ENCODE data around the gene BMI1. TPM values are rescaled to one million over a fixed set of nuclear protein-coding genes. Genes with fewer than 3 reads are reported as not detected.
"Not testable (repeated sequence)": the region's sequence is repeated elsewhere in the genome, so short reads cannot be mapped to it uniquely, and the experiment has no call there.

BMI1 gene
- total RNA-seq, 4 donors from 2014 or later = 16.7 to 37.6 (median 28.3) TPM

DNA sequence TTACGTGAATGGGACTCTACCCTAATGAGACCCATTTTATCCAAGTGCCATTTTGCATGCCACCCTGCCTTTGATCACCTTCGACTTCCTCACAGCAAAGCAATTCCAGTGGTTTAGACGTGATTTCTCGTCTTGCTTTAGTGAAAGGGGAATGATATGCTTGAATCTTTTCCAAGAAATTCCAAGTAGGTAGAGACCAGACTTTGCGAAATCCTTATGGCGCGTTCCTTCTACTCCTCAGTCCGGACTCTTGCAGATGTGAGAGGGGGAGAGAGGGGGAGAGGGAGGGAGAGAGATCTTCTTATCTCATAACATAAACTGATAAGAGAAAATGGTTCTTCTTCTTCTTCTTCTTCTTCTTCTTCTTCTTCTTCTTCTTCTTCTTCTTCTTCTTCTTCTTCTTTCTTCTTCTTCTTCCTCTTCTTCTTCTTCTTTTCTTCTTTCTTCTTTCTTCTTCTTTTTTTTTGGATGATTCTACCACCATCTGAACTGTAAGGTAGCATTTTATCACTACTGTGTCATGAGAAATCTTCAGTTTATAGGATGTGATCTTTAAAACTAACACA, 25.3 kb downstream of the BMI1 start:
- intact Hi-C loops (cut with DNase I; ENCODE audit: low total_unique reads) = no loop called here
- H3K4me3 ChIP-seq (ENCODE audit: low read depth, poor library complexity, severe bottlenecking) = no peak overlapping the region
- 34 to 38% methylated on average over 8 of the region's 8 CpGs for WGBS, 2 donors

DNA sequence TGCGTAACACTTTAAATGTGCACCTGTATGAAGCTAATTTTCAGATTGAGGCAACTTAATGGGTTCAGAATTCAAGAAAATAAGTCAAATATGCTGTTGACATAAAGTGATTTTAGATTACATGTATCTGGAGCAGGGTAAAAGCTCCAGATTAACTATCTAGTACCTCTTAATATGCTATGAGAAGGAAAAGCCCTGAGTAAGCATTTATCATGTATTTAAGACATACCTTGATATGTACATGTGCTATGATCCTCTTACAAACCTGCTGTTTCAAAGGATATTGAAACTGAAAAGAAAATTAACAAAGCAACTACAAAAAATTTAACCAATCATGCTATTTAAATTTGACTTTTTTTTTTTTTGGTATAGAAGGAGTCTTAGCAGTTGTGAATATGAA, 28.9 kb downstream of the BMI1 start:
- H3K4me3 ChIP-seq (ENCODE audit: low read depth, poor library complexity, severe bottlenecking) = no peak overlapping the region
- DNase-seq (ENCODE audit: low spot score in 2 of 2) = no peak
- 98 to 100% methylated on average over 1 of the region's 1 CpG for WGBS, 2 donors
- no peak for TF ChIP-seq POLR2A (IDR thresholded peaks at IDR 0.05)
- TF ChIP-seq, protein P1, sequence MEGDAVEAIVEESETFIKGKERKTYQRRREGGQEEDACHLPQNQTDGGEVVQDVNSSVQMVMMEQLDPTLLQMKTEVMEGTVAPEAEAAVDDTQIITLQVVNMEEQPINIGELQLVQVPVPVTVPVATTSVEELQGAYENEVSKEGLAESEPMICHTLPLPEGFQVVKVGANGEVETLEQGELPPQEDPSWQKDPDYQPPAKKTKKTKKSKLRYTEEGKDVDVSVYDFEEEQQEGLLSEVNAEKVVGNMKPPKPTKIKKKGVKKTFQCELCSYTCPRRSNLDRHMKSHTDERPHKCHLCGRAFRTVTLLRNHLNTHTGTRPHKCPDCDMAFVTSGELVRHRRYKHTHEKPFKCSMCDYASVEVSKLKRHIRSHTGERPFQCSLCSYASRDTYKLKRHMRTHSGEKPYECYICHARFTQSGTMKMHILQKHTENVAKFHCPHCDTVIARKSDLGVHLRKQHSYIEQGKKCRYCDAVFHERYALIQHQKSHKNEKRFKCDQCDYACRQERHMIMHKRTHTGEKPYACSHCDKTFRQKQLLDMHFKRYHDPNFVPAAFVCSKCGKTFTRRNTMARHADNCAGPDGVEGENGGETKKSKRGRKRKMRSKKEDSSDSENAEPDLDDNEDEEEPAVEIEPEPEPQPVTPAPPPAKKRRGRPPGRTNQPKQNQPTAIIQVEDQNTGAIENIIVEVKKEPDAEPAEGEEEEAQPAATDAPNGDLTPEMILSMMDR (IDR thresholded peaks at IDR 0.05) = no peak
- intact Hi-C loops (cut with DNase I; ENCODE audit: low total_unique reads) = no loop called here

More for the DNA sequence above, 25.3 kb downstream of the BMI1 start:
- no peak for DNase-seq (ENCODE audit: low spot score in 2 of 2)
- TF ChIP-seq, protein P1 (IDR thresholded peaks at IDR 0.05) = no peak

DNA sequence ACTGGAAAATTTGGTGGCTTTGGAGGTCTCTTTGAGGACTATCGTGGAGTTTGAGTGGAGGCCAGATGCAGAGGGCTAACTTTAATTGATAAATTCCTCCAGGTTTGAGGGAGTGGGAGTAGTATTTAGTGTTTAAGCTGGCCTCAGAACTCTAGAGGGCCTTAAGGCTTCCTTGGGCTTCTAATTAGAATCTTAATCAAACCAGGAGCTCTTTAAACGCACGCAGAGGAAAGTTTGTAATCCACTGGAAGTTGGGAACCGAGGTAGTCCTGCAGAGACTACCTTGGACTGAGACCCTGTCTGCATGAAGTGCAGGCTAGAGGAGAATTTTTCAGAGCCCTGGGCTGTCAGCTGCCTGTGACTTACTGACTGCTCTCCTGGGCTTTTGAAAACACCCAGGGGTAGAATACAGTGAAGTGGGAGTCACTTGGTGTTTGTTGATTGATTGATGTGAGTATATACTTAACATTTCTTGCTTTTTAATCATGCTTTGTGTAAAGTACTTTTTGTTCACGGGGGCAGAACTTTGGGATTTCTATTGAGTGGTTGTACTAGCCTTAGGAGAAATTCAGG, 30.3 kb downstream of the BMI1 start:
- TF ChIP-seq, protein P1 (IDR thresholded peaks at IDR 0.05) = no peak
- no peak for TF ChIP-seq POLR2A (IDR thresholded peaks at IDR 0.05)
- 91 to 95% methylated on average over 5 of the region's 5 CpGs for WGBS, 2 donors
- intact Hi-C loops (cut with DNase I; ENCODE audit: low total_unique reads) = no loop called here
- no peak for DNase-seq (ENCODE audit: low spot score in 2 of 2)
- no peak overlapping the region for H3K4me3 ChIP-seq (ENCODE audit: low read depth, poor library complexity, severe bottlenecking)

DNA sequence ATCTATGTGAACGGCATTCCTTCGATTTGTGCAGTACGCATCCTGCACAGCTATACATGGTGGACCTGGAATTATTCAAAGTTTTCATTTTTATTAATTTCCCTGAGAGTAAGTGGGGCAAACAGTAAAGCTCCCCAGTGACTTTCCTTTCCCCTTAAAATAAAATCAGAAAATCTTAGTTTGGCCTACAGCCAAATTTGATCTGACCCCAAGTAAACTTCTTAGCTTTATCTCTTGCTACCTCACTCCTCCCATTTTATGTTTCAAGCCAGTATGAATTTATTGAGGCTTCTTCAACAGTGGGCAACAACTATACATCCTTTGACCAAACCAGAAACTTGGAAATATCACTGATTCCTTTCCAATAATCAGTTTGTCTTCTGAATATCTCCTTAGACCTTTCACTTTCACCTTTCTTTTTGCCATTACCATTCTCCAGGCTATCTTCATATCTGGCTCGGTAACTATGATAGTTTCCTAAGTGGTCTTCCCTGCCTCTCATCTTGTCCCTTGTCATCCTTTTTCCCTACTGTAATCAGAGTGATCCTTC, 35.5 kb downstream of the BMI1 start:
- intact Hi-C loops (cut with DNase I; ENCODE audit: low total_unique reads) = no loop called here
- TF ChIP-seq, protein P1 (IDR thresholded peaks at IDR 0.05) = no peak
- TF ChIP-seq POLR2A (IDR thresholded peaks at IDR 0.05) = no peak
- H3K4me3 ChIP-seq (ENCODE audit: low read depth, poor library complexity, severe bottlenecking) = no peak overlapping the region
- WGBS, 2 donors = 88 to 94% methylated on average over 4 of the region's 4 CpGs
- no peak for DNase-seq (ENCODE audit: low spot score in 2 of 2)

DNA sequence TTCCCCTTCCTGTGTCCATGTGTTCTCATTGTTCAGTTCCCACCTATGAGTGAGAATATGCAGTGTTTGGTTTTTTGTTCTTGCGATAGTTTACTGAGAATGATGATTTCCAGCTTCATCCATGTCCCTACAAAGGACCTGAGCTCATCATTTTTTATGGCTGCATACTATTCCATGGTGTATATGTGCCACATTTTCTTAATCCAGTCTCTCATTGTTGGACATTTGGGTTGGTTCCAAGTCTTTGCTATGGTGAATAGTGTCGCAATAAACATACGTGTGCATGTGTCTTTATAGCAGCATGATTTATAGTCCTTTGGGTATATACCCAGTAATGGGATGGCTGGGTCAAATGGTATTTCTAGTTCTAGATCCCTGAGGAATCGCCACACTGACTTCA, 36.9 kb downstream of the BMI1 start:
- intact Hi-C loops (cut with DNase I; ENCODE audit: low total_unique reads) = not testable (repeated sequence)
- 84 to 95% methylated on average over 4 of the region's 4 CpGs for WGBS, 2 donors

DNA sequence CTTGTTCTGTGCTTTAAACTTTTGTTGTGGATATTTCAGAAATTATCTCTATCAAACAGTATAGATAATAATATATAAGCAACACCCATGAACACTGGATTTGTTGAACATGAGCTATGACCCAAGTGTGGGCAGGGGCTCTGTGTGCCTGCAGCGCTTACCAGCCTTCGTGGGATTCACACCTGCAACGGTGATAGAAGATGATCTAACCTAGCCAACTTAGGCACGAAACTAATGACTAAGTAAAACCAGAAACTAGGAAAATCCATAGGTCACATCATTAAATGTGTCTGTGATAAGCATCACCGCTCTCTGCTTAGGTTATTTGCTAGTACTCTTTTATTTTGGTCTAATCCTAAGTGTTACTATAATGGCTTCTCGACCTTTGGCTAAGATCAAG, 42.4 kb downstream of the BMI1 start:
- no peak for DNase-seq (ENCODE audit: low spot score in 2 of 2)
- intact Hi-C loops (cut with DNase I; ENCODE audit: low total_unique reads) = no loop called here
- H3K4me3 ChIP-seq (ENCODE audit: low read depth, poor library complexity, severe bottlenecking) = no peak overlapping the region
- TF ChIP-seq POLR2A (IDR thresholded peaks at IDR 0.05) = no peak
- TF ChIP-seq, protein P1 (IDR thresholded peaks at IDR 0.05) = no peak
- 94 to 95% methylated on average over 6 of the region's 6 CpGs for WGBS, 2 donors

More for the DNA sequence above, 36.9 kb downstream of the BMI1 start:
- H3K4me3 ChIP-seq (ENCODE audit: low read depth, poor library complexity, severe bottlenecking); DNase-seq (ENCODE audit: low spot score in 2 of 2): not testable (repeated sequence)
